Inferior parietal cortex (tissue), 1 donor: ENCODE data around the gene SIM1.

ENCODE experiments used
- DNase-seq: peaks from one replicate; pipeline ENCODE4 v3.0.0-alpha.2; 2016; ENCODE audit errors: extremely low spot score

The SIM1 gene, protein sequence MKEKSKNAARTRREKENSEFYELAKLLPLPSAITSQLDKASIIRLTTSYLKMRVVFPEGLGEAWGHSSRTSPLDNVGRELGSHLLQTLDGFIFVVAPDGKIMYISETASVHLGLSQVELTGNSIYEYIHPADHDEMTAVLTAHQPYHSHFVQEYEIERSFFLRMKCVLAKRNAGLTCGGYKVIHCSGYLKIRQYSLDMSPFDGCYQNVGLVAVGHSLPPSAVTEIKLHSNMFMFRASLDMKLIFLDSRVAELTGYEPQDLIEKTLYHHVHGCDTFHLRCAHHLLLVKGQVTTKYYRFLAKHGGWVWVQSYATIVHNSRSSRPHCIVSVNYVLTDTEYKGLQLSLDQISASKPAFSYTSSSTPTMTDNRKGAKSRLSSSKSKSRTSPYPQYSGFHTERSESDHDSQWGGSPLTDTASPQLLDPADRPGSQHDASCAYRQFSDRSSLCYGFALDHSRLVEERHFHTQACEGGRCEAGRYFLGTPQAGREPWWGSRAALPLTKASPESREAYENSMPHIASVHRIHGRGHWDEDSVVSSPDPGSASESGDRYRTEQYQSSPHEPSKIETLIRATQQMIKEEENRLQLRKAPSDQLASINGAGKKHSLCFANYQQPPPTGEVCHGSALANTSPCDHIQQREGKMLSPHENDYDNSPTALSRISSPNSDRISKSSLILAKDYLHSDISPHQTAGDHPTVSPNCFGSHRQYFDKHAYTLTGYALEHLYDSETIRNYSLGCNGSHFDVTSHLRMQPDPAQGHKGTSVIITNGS

DNA sequence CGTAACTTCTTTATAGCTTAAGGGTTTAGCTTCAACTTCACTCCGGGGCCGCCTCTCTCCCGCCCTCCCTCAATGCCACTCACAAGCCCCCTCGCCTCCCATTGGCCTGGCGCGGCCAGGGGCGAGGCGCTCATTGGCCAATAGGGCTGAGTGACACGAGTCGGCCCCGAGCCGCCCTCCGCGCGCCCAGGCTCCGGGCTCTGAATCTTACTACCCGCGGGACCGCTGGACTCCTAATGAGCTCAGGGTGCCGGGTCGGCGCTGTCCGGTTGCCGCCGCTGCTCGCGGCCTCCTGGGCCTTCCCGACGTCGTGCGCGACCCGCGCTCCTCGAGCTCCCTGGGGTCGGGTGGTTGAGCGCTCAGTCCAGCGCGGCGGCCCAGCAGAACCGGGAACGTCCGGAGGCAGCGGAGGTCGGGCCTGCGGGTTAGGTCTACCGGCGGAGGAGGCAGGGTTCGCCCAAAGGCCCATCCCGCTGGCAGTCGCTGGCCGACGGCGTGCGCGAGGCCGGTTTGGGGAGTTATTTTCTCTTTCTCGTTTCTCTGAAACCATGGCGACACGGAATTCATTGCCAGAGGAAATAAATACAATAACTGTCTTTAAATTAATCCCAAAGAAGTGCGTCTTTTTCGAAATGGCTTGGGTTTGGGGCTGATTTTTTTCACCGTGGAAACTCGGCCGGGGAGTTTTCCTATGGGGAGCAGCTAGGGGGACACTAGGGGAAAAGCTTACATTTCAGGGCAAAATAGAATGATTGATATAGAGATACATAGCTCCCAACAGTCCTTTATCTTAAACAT lies at the start of gene SIM1:
Gene SIM1, minus strand, starts transcription at position 19 of the 798 bp plus-strand sequence. CDS start 1,453 bp downstream, outside the sequence.
- no peak for DNase-seq

DNA sequence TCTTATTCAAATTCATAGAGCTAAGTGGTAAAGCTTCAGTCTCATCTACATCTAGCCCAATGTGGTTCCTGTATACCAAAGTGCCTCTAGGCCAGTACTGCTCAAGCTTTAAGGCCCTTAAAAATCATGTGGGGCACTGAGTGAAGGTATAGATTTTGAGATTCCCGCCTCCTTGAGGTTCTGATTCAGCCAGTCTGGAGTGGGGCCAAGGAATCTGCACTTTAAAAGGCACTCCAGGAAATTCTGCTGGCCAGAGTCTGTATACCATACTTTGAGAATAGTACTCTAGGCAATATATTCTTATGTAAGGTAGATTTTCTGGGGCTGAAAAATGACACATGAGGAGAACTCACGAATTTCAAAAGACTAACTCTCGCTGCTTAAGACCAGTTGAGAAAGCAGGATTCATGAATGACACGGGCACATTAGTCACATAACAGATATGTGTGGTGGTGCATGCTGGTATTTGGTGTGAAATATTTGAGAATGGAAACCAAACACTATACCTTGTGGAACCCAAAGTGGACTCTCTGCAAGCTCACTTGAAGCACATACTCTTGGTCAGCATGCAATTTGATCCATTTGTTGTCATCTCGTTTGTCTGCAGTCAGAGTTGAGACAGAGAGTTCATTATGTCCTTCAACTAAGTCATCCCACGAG lies 47.6 kb upstream of the SIM1 start:
- no peak for DNase-seq

- DNase-seq, result no peak
Measured at GRCh38 chr6:100509101-100509500, 44.4 kb upstream of the SIM1 start.

DNA sequence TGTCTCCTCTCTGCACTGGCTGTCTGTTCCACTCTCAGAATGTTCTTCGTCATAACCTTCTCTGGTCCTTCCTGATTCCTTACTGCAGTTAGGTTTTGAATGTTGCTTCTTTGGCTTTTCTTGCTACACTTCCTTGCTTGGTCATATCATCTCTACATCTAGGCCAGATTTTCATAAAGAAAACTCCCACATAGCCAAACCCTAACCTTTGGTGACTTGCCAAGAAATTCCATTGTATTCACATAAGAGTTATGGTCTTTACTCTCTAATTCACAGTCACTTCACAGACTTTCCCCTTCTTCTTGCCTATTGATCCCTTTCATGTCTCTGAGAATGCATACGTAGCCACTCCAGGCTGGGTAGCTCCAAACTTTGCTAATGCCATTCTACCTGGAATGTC lies 41.9 kb upstream of the SIM1 start:
- no peak for DNase-seq

- no peak for DNase-seq
Measured at GRCh38 chr6:100504786-100505737, 40.3 kb upstream of the SIM1 start.

DNA sequence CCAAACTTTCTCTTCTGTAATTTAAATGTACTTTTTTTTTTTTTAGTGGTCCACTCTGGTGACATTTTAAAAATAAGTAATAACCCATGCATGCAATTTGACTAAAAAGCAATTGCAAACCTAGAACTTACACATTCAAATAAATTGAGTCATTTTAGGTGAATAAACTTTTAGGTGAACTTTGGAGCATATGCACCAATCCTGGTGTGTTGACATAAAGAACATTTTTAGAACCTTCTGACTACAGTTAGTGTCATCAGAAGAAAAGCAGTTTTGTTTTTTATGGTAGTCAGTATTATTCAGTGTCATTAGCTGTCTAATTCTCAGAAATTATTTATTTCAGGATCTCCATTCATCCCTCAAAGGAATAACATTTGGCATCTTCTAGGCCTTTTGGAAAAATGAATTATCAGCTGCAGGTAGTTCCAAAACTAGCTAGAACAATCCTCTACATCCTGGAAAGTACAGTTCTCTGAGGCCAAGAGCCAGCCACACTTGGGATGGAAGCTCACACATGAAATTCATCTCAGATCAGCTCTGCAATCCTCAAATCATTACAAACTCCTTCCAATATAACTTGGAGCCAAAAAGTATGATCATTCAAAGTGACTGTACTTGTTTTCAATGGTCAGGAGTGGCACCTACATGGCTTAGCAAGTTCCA lies 38.5 kb upstream of the SIM1 start:
- no peak for DNase-seq

DNA sequence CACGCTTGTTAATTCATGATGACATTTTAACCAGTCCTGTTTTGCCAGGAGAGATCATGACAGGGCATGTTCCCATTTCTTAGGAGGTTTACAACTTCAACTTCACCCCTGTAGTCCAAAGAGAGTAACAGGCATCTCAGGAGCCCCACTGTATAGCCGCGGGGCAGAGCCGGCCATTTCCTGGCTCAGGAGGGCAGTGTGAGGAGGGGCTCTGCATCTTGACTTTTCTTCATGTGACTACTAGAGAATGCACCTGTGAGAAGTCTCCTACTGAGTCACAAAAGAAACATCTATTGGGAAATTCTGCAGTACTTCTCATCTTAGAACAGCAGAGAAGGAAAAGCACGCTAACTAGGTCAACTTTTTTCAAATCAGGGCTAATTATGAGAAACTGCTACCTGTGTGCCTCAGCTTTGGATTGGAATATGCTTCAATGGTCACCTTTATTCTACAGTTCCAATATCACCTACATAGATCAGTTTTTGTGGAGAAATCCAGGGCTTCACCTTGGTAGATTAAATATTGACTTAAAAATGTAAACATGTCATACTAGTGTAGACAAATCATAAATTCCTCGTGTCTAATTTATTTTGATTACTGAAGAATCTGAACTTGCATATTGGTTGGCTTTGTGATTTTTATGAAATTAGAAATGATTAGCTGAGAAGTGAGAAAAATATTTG lies 28.6 kb upstream of the SIM1 start:
- no peak for DNase-seq

- no peak for DNase-seq
Measured at GRCh38 chr6:100491952-100492670, 27.4 kb upstream of the SIM1 start.

DNA sequence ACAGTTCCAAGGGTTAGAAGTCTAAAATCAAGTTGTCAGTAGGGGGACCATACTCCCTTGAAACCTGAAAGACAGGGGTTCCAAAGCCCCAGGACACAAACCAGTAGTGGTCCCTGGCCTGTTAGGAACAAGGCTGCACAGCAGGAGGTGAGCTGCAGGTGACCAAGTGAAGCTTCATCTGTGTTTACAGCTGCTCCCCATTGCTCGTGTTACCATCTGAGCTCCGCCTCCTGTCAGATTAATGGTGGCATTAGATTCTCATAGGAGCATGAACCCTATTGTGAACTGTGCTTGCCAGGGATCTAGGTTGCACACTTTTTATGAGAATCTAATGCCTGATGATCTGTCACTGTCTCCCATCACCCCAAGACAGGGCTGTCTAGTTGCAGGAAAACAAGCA lies 25.3 kb upstream of the SIM1 start:
- no peak for DNase-seq

- DNase-seq, result no peak
Measured at GRCh38 chr6:100488244-100488643, 23.5 kb upstream of the SIM1 start.

DNA sequence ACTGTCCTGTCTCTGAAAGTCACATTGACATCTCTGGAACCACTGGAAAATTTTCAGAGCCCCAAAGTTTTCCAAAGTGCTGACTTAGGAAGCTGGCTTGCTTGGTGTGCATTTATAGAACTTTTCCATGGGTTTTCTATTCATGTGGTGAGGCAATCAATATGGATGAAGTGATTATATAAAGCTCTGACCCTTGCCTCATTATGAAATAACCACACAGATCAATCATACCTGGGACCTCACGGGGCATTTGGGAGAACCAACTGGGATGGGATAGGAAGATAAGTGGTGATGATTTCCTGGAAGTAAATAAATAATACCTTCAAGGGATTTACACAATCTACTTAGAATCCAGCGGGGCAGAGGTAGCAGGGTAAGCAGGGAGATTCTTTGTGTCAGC lies 22.9 kb upstream of the SIM1 start:
- no peak for DNase-seq

GRCh38 chr6:100485268-100485667 lies 20.5 kb upstream of the SIM1 start:
- DNase-seq, result no peak

DNA sequence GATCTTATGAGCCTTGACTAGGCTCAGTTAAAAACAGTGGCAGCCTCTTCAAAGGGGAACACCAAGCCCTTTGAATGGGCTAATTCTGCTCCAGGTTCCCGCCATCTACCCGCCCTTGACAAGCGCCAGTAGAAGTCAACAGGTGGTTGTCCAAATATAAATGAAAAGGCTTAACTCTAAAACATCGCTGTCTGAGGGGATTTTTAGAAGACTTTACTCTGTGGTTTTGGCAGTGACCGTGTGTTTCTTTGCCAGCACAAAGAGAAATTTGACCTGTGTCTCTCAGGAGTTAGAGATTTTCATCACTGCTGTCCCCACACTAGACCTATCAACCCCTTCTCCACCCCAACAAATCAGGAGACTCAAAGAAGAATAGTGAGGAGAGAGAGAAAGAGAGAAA lies 19.8 kb upstream of the SIM1 start:
- DNase-seq, result no peak

- no peak for DNase-seq
Measured at GRCh38 chr6:100482698-100483097, 18.0 kb upstream of the SIM1 start.

GRCh38 chr6:100479179-100480035 lies 14.7 kb upstream of the SIM1 start:
- DNase-seq, result peak; percentile 61

DNA sequence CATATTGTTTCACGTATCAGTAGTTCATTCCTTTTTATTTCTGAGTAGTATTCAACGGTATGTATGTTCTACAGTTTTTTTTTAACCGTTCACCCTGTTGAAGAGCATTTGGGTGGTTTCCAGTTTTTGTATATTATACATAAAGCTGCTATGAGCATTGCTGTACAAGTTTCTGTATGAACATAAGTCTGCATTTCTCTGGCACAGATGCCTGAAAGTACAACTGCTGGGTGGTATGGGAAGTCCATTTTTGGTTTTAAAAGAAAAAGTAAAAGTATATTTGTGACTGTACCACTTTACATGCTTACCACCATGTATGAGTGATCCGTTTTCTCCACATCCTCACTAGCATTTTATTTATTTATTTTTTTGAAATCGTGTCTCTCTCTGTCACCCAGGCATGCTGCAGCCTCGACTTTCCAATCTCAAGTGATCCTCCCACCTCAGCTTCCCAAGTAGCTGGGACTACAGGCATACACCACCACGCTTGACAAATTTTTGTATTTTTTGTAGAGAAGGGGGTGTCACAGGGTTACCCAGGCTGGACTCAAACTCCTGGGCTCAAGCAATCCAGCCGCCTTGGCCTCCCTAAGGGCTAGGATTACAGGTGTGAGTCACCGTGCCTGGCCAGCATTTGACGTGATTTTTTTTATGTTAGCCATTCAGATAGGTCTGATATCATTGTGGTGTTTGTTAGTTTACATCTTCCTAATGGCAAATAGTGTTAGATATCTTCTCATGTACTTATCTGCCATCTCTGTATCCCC lies 11.0 kb upstream of the SIM1 start:
- no peak for DNase-seq

- no peak for DNase-seq
Measured at GRCh38 chr6:100473182-100473581, 8.5 kb upstream of the SIM1 start.
